Measurements from ENCODE around the gene CEP78. TPM values are rescaled to one million over a fixed set of nuclear protein-coding genes. Genes with fewer than 3 reads are reported as not detected.

The CEP78 gene
- total RNA-seq, 4 donors from 2014 or later: 5.7 to 10.3 (median 9.9) TPM

DNA sequence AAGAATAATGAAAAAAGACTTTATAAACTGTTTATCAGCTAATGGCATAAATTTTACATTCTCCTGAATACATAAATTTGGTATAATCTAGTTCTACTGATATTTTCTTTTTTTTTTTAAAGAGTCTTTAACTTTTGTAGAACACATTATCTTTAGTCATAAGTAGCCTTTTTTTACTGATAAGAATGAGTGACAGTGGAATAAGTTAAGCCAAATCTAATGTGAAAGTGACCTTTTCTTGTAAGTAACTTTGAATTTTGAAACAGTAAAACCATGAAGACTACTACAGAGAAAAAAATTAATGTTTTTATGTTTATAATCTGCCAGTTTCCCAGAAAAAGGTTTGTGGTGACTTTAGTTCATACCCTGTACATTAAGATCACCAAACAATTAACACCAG, 13.7 kb downstream of the CEP78 start:
- TF ChIP-seq CTCF (IDR thresholded peaks at IDR 0.05; ENCODE audit: low read depth): no peak

DNA sequence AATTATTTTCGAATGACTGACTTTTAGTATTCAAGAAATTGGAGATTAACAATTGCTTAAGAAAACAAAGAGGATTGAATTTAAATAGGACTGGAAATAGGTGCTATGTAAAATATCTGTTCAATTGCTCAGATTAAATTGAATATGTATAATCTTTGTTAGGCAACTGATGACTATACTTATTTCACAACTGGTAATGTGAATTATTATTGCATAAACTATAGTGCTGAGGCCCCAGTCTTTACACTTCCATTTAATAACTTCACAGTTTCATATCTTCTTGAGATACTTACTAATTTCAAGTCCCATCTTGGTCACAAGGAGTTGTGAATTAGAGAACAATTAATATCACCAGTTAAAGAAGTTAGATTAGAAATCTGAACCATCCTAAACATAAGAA, 16.7 kb downstream of the CEP78 start:
- no peak for TF ChIP-seq CTCF (IDR thresholded peaks at IDR 0.05; ENCODE audit: low read depth)

- no peak for TF ChIP-seq CTCF (IDR thresholded peaks at IDR 0.05; ENCODE audit: low read depth)
These were observed 17.4 kb downstream of the CEP78 start for GRCh38 chr9:78253285-78253684.

DNA sequence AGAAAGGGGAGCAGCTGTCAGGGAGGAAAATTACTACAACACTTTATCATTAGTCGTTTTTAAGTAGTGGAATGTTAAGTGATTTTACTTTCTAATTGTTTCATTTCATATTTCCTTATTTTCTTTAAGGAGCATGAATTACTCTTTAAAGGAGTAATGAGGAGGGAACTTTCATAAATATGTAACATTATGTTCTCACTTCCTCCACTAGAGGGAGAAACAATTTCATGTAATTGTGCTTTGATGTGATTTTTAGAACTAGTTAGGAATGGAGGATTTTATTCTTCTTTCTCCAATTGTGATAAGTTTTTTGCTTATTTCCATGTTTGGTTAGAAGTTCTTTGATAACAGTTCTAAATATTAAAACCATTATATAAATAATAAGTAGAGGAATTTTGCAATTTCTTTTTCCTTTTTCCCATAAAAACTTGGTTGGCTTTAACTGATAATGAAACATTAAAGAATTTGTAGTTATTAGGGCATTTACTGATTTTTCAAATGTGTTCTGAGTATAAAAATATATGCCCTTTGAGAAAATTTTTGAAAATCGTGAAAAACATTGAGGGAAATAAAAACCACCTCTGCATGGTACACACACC, 25.6 kb downstream of the CEP78 start:
- TF ChIP-seq CTCF (IDR thresholded peaks at IDR 0.05; ENCODE audit: low read depth): no peak

- TF ChIP-seq CTCF (IDR thresholded peaks at IDR 0.05; ENCODE audit: low read depth): no peak
These were observed 26.8 kb downstream of the CEP78 start for GRCh38 chr9:78262655-78263054.

DNA sequence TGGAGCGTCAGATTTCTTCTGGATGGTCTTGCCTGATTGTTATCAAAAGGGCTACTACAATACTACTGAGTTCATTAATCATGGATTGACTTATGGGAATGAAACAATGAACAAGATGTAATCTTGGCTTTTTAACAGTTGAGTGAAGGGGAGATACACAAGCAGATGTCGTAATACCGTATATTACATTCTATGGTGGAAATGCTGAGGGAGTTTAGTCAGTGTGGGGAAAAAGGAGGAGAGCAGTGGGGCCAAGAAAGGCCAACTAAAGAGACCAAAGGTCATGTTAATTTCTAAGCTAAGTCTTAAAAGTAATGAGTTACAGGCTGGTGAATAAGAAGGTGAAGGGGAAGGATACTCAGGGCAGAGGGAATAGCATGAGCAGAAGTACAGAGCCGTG, 32.0 kb downstream of the CEP78 start:
- no peak for TF ChIP-seq CTCF (IDR thresholded peaks at IDR 0.05; ENCODE audit: low read depth)

- no peak for TF ChIP-seq CTCF (IDR thresholded peaks at IDR 0.05; ENCODE audit: low read depth)
These were observed 33.9 kb downstream of the CEP78 start for GRCh38 chr9:78269784-78270183.

Measured in subcutaneous adipose tissue (tissue), 4 donors.